Suprapubic skin (tissue), 3 donors: ENCODE data around the gene COL4A4.

Source experiments
- EP300 ChIP-seq: sonication (generic); formaldehyde crosslinking; IDR thresholded peaks from one replicate; pipeline ENCODE4 v1.6.1; 2017; ENCODE audit warnings: antibody characterized with exemption
- TF ChIP-seq, protein P1 (sequence below), 2 donors: fragments of 200-600 bp in 1 of 2; fragments of 450-650 bp in 1 of 2; sonication (generic) in 1 of 2; IDR thresholded peaks; one replicate each; pipeline ENCODE4 v1.5.1; 2016 to 2019; ENCODE audit warnings: antibody characterized with exemption in 2 of 2, mild to moderate bottlenecking in 1 of 2, moderate library complexity in 1 of 2

DNA sequence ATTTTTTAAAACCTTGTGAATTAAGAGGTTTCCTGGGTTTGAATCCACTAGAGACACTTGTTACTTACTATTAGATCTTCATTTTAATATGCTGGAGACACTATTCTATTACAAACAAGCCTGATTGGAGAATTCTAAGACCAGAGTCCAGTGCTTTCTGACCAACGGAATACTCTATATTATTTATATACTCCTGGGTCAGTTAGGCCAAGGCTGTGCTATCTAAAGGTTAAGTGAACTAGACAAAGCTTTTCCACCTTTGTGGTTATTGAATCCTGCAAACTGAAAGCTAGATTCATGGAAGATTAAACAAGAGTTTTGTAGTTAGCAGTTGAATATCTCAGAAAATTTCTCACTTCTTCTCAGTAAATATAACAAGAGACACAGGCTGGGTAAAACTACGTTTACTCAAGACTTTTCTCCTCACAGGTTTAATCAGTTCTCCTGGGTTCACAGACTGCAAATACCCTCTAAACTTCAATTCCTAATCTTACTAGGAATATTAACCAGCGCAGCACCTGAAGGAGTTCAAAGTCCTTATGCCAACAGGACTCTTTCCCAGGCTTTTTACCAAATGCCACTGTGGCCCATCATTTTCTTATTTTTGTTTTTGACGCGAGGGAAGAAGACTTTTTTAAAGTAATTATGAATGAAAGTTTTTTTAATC lies 66.4 kb downstream of the COL4A4 start:
- TF ChIP-seq, protein P1, sequence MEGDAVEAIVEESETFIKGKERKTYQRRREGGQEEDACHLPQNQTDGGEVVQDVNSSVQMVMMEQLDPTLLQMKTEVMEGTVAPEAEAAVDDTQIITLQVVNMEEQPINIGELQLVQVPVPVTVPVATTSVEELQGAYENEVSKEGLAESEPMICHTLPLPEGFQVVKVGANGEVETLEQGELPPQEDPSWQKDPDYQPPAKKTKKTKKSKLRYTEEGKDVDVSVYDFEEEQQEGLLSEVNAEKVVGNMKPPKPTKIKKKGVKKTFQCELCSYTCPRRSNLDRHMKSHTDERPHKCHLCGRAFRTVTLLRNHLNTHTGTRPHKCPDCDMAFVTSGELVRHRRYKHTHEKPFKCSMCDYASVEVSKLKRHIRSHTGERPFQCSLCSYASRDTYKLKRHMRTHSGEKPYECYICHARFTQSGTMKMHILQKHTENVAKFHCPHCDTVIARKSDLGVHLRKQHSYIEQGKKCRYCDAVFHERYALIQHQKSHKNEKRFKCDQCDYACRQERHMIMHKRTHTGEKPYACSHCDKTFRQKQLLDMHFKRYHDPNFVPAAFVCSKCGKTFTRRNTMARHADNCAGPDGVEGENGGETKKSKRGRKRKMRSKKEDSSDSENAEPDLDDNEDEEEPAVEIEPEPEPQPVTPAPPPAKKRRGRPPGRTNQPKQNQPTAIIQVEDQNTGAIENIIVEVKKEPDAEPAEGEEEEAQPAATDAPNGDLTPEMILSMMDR (IDR thresholded peaks at IDR 0.05): no peak
- TF ChIP-seq EP300: no peak
